Loucy (cell line): ENCODE data around the gene C16orf89.
"Not testable (repeated sequence)": the region's sequence is repeated elsewhere in the genome, so short reads cannot be mapped to it uniquely, and the experiment has no call there.

ENCODE experiments used
- CTCF ChIP-seq: fragments of 200-600 bp; sonication (generic); conservative IDR thresholded peaks from 2 replicates; pipeline ENCODE4 v1.5.1; 2014; ENCODE audit warnings: mild to moderate bottlenecking, antibody characterized with exemption, low read length
- EZH2phosphoT487 ChIP-seq: fragments of 200-600 bp; IDR thresholded peaks from 2 replicates; pipeline ENCODE4 v1.6.1; 2018; ENCODE audit warnings: antibody characterized with exemption, mild to moderate bottlenecking, moderate library complexity, borderline replicate concordance

GRCh38 chr16:5080461-5080860 is 14.7 kb upstream of the C16orf89 start:
- TF ChIP-seq CTCF, EZH2phosphoT487: not testable (repeated sequence)
